NCI-H2196 treated with DMSO at 0.1 percent for 48 hours (cell line): ENCODE results near the gene C15orf62.

Experiments used
- DNase-seq: peaks from one replicate; lab custom pipeline; 2025; ENCODE audit not compliant: unreplicated experiment; lab: John Stamatoyannopoulos, UW

The C15orf62 gene, protein sequence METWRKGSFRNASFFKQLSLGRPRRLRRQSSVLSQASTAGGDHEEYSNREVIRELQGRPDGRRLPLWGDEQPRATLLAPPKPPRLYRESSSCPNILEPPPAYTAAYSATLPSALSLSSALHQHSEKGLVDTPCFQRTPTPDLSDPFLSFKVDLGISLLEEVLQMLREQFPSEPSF

DNA sequence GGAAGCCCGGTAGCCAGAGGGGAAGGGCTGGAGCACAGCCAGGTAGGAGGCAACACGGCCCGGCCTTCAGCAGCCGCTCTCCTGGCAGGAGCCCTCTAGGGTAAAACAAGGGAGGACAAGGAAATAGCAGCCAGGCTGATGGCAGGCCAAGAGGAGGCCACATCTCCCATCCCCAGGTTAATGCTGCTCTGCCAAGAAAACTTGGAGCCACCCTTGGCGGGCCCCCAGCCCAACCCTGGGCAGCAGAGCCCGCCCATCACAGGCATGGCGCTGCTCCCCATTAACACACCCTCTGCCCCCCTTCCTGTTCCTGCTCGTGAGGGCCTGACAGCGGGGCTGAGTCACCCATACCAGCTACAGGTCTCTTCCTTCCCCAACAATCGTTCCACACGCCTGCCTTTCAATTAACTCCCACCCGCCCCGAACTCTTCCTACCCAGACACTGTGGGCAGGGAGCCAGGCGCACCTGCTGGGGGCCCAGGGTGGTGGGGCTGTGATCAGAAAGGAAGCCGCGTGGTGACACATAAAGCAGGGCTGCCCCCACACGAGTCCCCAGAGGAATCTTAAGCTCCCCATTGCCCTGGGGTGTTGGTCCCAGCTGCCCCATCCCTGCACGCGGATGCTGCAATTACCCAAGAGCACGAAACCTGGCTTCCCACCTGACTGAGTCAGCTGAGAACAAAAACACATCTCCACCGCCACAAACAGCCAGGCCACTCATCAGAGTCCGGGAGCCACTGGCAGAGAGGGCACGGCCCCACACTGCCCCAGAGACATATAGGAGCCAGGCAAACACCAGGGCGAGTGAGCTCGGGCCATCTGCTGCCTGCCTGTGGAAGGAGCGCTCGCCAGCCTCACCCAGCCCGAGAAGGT lies at the start of gene C15orf62:
C15orf62 (plus strand) TSS at position 707 of the 873 bp plus-strand sequence. CDS start 516 bp downstream, outside the sequence.
- DNase-seq = no peak

DNA sequence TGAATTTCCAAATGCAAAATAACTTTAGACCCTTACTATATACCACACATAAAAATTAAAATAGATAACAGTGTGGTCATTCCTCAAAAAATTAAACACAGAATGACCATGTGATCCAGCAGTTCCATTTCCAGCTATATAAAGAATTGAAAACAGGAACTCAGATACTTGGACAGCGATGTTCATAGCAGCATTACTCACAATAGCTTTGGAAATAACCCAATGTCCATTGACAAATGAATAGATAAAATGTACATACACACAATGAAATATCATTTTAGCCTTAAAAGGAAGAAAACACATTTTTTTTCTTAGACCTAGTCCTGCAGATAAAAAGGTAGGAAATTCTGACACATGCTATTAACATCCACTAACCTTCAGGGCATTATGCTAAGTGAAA lies 48.1 kb upstream of the C15orf62 start:
- no peak for DNase-seq

GRCh38 chr15:40722354-40722753 lies 47.4 kb upstream of the C15orf62 start:
- no peak for DNase-seq

GRCh38 chr15:40722934-40723333 lies 46.8 kb upstream of the C15orf62 start:
- DNase-seq = no peak

- no peak for DNase-seq
Observed at GRCh38 chr15:40723919-40724318, 45.9 kb upstream of the C15orf62 start.

DNA sequence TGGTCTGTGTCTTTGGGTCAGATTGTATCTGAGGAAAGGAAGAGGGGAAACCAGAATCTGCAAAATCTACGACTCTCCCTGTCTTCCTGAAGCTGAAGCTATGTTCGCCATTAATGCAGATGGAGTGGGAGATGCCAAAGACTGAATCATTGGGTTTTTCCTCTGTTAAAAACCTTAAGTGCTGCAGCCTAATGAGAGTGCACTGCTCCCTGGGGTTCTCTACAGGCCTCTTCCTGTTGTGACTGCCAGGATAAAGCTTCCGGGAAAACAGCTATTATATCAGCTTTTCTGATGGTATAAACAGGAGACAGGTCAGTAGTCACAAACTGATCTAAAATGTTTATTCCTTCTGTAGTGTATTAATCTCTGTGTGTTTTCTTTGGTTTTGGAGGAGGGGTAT lies 38.7 kb upstream of the C15orf62 start:
- DNase-seq = no peak

- DNase-seq = no peak
Observed at GRCh38 chr15:40736575-40736974, 33.2 kb upstream of the C15orf62 start.

DNA sequence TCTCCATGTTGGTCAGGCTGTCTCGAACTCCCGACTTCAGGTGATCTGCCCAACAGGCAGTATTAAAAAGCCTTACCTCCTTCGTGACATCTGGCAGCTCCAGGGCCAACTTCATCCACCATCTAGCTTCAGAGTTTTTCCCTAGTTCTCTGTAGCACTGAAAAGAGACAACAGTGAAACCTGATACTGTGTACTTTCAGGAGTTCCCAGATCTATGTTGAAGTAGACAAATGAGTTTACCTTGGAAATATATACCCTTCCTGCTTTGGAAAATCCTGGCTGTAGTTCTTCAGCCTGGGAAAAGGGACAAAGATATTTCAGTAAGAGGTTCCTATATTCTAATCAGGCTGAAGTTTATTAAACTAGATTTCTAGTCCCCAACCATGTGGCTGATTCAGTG lies 32.7 kb upstream of the C15orf62 start:
- DNase-seq = no peak

- no peak for DNase-seq
Observed at GRCh38 chr15:40739047-40739446, 30.7 kb upstream of the C15orf62 start.

- DNase-seq = no peak
Observed at GRCh38 chr15:40739854-40740253, 29.9 kb upstream of the C15orf62 start.

- DNase-seq = no peak
Observed at GRCh38 chr15:40743485-40743901, 26.3 kb upstream of the C15orf62 start.

DNA sequence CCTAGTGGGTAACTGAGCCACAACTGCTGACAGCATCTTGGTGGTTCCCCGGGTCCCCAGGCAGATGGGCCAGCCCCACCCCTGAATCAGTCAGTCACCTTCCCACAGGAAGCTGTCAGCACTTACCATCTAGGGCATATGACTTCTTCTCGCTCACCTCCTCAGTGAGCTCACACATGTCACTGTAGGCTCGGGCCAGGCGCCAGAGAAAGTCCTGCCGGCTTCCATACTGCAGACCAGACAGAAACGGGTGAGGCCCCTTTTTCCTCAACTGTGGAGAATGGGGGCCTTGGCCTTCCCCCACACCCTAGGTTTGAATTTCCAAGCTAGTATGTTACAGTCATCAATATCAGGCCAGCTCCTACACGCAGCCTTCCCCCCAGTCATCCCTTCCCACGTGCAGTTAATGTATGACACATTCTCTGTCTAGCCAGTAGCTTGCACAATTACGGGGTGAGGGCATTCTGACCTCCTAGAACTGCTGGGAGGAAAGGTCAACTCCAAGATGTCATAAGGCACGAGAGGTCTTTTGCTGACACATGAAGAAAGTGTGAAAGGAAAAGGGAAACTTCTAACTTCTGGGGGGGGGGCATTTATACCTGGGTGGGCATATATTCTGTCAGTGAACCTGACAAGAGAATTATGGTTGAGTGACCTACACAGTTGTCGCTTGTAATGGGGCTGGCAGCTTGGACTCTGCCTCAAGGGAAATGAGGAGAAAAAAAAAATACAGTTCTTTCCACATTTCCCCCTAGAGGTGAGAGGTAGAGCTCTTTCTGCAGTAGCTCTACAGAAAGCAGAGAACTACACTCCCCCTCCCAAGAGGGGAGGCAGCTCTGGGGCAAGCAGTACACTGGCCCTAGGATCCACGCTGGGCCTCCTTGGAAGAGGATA lies 25.6 kb upstream of the C15orf62 start:
- DNase-seq = no peak

GRCh38 chr15:40744815-40745152 lies 25.0 kb upstream of the C15orf62 start:
- DNase-seq = no peak

DNA sequence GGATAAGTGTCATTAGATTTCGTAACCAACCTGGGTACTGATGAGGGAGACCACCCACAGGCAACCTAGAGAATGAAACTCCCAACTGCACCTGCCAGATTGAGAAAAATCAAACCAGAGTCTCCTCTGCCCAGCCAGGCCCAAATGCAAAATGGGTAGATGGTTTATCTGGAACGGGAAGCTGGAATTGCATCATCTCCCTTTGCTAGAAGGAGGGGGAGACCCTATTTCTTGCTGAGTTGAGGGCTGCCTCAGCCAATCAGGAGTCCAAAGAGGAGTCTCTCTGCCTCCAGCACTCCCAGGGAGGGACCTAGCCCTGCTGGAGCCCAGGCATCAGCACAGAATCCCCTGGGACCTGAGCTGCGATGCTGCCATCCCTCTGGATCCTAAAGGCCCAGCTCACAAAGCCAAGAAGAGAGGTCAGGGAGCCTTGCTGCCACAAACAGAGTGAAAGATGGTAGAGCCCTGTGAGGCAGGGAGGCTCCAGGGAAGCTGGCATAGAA lies 22.8 kb upstream of the C15orf62 start:
- DNase-seq = no peak

GRCh38 chr15:40747685-40748631 lies 21.8 kb upstream of the C15orf62 start:
- no peak for DNase-seq

DNA sequence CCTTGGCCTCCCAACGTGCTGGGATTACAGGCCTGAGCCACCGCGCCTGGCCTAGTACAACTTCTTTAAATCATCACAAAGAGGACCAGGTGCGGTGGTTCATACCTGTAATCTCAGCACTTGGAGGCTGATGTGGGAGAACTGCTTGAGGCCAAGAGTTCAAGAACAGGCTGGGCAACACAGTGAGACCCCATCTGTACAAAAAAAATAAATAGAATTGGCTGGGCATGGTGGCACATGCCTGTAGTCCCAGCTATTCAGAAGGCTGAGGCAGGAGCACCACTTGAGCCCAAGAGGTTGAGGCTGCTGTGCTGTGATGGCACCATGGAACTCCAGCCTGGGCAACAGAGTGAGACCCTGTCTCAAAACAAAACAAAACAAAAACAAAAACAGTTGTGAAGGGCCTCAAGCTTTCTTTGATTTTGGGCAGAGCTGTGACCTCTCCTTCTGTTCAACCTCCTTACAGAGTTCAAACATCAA lies 20.6 kb upstream of the C15orf62 start:
- no peak for DNase-seq

GRCh38 chr15:40750885-40751284 lies 18.9 kb upstream of the C15orf62 start:
- DNase-seq = no peak

DNA sequence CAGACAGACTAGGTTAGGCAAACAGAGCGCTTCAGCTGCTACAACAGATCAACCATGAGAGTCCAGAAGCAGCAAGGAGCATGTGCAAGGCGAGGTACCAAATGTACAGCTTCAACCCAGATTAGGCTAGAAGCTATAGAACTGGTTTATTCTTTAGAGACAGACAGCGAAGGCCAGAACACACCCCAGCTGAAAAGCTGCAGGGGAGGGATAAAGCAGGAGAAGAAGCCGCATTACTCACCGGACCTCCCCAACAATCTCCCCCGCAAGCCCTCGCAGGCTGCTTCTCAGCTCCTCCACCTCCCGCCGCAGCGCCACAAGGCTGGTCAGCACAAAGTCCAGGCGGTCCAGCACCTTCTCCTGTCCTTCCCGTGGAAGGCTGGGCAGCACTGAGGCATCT lies 18.0 kb upstream of the C15orf62 start:
- DNase-seq = no peak

- DNase-seq = no peak
Observed at GRCh38 chr15:40754574-40754882, 15.3 kb upstream of the C15orf62 start.
